ENCODE measurements around the gene LRSAM1.

The LRSAM1 gene

DNA sequence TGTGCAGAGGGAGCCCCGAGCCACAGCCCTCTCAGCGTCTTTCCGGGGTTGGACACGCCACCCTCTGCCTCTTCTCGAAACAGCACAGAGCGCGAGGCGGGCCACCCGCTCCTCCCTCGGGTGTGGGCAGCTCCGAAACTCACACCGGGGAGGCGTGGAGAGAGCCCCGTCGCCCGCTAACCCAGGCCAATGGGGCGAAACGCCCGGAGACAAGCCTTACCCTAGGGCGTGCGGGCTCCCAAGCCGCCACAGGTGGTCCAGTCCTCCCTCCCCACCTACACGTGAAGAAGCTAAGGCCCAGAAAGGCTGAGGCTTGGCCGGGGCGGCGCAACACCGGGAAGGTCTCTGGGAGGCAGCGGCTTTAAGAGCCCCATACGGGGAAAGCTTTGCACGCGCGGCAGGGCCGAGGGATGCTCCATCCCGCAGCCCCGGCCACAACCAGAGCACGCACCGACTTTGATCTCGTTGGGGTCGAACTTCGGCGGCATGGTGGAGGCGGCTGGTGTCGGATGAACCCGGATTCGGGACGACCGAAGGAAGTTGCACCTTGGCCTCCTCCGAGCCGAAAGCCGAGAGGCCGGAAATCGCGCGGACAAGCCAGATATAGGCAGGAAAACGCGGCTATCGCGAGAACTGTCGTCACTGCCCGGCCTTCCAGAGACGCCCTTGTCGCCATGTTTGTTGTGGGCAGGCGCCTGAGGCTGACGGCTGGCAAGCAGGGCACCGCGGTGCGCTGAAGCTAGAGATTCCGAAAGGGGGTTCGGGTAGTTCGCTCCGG, at the start of gene LRSAM1, which contains the start of gene RPL12:
TSS of gene LRSAM1 (plus strand) at position 681 of the 778 bp plus-strand sequence. CDS start 3,018 bp downstream, outside the sequence.
TSS of gene RPL12 (minus strand) at position 577 of the 778 bp plus-strand sequence. CDS start at position 488, 89 bp downstream.
- Histone ChIP-seq H3K27ac (peak within 1 kb of the TSS; percentile 87), H3K4me3 (ENCODE audit: low read depth in 1 of 2, low read length in 1 of 2) (peak within 1 kb of the TSS; percentile 91 to 98), H3K9me3 (no peaks in the 10 kb centered on the region), H3K4me1 (ENCODE audit: control insufficient read depth in 1 of 2, insufficient read depth in 1 of 2, low read depth in 1 of 2, low read length in 1 of 2) (peaks cover 54 to 59% of the 10 kb centered on the region in 2 experiments), H3K27me3 (no peaks in the 10 kb centered on the region), H3K36me3 (peaks cover 37% of the 10 kb centered on the region)
- TF ChIP-seq, protein P1, sequence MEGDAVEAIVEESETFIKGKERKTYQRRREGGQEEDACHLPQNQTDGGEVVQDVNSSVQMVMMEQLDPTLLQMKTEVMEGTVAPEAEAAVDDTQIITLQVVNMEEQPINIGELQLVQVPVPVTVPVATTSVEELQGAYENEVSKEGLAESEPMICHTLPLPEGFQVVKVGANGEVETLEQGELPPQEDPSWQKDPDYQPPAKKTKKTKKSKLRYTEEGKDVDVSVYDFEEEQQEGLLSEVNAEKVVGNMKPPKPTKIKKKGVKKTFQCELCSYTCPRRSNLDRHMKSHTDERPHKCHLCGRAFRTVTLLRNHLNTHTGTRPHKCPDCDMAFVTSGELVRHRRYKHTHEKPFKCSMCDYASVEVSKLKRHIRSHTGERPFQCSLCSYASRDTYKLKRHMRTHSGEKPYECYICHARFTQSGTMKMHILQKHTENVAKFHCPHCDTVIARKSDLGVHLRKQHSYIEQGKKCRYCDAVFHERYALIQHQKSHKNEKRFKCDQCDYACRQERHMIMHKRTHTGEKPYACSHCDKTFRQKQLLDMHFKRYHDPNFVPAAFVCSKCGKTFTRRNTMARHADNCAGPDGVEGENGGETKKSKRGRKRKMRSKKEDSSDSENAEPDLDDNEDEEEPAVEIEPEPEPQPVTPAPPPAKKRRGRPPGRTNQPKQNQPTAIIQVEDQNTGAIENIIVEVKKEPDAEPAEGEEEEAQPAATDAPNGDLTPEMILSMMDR (IDR thresholded peaks at IDR 0.05): no peak

DNA sequence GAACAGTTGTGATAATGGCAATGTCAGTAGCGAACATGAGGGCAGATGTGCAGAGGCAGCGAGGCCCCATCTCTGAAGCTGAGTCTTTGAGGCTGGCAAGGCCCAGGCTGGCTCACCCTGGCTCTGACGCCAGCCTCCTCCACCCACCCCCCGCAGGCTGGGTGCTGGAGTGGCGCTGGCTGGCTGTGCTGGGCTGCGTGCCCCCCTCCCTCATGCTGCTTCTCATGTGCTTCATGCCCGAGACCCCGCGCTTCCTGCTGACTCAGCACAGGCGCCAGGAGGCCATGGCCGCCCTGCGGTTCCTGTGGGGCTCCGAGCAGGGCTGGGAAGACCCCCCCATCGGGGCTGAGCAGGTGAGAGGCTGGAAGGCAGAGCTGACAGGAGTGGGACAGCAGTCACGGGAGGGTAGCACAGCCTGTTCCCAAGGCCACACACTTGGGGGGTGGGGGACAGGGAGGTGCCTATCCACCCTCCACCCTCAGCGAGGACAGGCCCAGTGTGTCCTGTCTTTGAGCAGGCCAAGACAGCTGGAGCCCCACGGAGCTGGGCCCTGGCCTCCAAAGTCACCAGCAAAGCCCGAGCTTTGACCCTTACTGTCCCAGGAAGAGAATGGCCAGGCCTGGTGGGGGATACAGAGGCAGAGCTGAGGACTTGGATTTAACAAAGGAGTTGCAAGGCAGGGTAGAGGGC, 48.8 kb upstream of the LRSAM1 start:
- Histone ChIP-seq H3K27ac (no peak overlapping the region), H3K9me3 (no peaks in the 10 kb centered on the region), H3K27me3 (peaks cover 18% of the 10 kb centered on the region), H3K4me1 (ENCODE audit: control insufficient read depth in 1 of 2, insufficient read depth in 1 of 2, low read depth in 1 of 2, low read length in 1 of 2) (peaks cover 8 to 11% of the 10 kb centered on the region in 2 experiments), H3K4me3 (ENCODE audit: low read depth in 1 of 2, low read length in 1 of 2) (no peak overlapping the region), H3K36me3 (no peaks in the 10 kb centered on the region)
- TF ChIP-seq, protein P1 (IDR thresholded peaks at IDR 0.05): no peak

DNA sequence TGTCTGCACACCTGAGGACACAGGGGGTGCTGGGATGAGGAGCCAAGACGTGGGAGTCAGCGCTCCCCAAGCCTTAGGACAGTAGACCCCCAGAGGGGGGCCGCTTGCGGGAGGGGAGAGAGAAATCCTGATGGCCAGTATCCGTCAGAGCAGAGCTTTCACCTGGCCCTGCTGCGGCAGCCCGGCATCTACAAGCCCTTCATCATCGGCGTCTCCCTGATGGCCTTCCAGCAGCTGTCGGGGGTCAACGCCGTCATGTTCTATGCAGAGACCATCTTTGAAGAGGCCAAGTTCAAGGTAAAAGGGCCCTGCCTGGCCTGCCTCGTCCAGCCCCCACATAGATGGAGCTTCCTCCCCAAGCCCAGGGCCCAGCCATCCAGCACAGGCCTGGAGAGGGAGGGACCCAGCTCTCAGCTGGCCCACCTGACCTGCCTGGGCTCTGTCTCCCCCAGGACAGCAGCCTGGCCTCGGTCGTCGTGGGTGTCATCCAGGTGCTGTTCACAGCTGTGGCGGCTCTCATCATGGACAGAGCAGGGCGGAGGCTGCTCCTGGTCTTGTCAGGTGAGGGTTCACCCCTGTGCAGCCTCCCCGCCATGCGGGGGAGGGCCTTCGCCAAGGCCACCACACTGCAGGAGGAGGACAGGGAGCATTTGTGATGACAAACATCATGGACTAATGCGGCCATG, 47.7 kb upstream of the LRSAM1 start:
- peaks cover 7% of the 10 kb centered on the region for H3K27me3 ChIP-seq
- H3K27ac ChIP-seq: no peak overlapping the region
- no peaks in the 10 kb centered on the region for H3K9me3 ChIP-seq
- H3K4me1 ChIP-seq (ENCODE audit: control insufficient read depth in 1 of 2, insufficient read depth in 1 of 2, low read depth in 1 of 2, low read length in 1 of 2): no peaks in the 10 kb centered on the region
- TF ChIP-seq, protein P1 (IDR thresholded peaks at IDR 0.05): no peak
- H3K4me3 ChIP-seq (ENCODE audit: low read depth in 1 of 2, low read length in 1 of 2): no peak overlapping the region
- no peaks in the 10 kb centered on the region for H3K36me3 ChIP-seq

DNA sequence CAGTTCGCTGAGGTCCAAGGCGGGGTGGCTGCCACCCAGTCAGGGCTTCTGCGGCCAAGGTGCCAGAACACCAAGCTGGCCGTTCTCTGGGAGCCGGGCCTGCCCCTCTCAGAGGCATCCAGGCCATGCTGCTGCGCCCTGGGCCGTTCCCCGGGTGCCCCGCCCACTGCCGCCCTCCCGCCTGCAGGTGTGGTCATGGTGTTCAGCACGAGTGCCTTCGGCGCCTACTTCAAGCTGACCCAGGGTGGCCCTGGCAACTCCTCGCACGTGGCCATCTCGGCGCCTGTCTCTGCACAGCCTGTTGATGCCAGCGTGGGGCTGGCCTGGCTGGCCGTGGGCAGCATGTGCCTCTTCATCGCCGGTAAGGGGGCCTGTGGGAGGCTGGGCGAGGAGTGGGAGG, 46.7 kb upstream of the LRSAM1 start:
- Histone ChIP-seq H3K27ac (no peak overlapping the region), H3K36me3 (no peaks in the 10 kb centered on the region), H3K4me1 (ENCODE audit: control insufficient read depth in 1 of 2, insufficient read depth in 1 of 2, low read depth in 1 of 2, low read length in 1 of 2) (no peaks in the 10 kb centered on the region), H3K4me3 (ENCODE audit: low read depth in 1 of 2, low read length in 1 of 2) (no peak overlapping the region), H3K9me3 (no peaks in the 10 kb centered on the region), H3K27me3 (no peaks in the 10 kb centered on the region)
- TF ChIP-seq, protein P1 (IDR thresholded peaks at IDR 0.05): no peak

DNA sequence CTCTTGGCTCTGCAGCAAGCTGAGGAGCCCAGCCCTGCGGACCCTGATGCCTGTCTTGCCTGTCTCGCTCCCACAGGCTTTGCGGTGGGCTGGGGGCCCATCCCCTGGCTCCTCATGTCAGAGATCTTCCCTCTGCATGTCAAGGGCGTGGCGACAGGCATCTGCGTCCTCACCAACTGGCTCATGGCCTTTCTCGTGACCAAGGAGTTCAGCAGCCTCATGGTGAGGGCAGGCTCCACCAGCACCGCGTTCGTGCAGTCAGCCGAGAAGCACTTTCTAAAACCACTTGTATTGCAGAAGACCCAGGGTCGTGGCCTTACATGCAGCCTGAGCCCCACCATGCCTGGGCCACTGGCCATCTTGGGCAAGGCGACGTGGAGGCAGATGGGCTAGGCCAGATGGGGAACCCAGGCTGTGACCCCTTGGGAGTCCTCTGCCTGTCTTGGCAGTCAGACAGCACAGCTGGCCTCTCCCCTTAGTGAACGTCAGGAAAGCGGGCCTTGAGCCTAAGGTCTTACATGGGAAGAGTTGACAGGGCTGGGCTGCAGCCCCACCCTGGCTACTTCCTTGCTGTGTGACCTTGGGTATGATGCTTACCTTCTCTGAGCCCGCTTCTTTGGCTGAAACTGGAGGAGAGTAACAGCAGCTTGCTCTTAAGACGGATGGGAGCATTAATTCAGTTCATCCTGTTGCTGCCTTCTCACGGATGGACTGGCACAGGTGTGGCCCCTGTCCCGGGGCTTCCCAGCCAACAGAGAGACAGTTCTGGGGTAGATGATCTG, 45.8 kb upstream of the LRSAM1 start:
- TF ChIP-seq, protein P1 (IDR thresholded peaks at IDR 0.05): no peak
- no peaks in the 10 kb centered on the region for H3K4me1 ChIP-seq (ENCODE audit: control insufficient read depth in 1 of 2, insufficient read depth in 1 of 2, low read depth in 1 of 2, low read length in 1 of 2)
- H3K27me3 ChIP-seq: no peaks in the 10 kb centered on the region
- no peak overlapping the region for H3K4me3 ChIP-seq (ENCODE audit: low read depth in 1 of 2, low read length in 1 of 2)
- H3K36me3 ChIP-seq: no peaks in the 10 kb centered on the region
- no peaks in the 10 kb centered on the region for H3K9me3 ChIP-seq
- H3K27ac ChIP-seq: no peak overlapping the region

All from neutrophil (primary cell).